Stimulated activated CD8-positive, alpha-beta memory T cell treated with anti-CD3 and anti-CD28 coated beads, Interleukin-7, amount 100 ng/mL, for 24 hours (primary cell): Measurements from ENCODE around the gene OR5H6.
"Not testable (repeated sequence)": the region's sequence is repeated elsewhere in the genome, so short reads cannot be mapped to it uniquely, and the experiment has no call there.

Experiments used
- DNase-seq: peaks from one replicate; pipeline ENCODE4 v3.0.0-alpha.2; 2020; ENCODE audit warnings: low read depth

The OR5H6 gene

DNA sequence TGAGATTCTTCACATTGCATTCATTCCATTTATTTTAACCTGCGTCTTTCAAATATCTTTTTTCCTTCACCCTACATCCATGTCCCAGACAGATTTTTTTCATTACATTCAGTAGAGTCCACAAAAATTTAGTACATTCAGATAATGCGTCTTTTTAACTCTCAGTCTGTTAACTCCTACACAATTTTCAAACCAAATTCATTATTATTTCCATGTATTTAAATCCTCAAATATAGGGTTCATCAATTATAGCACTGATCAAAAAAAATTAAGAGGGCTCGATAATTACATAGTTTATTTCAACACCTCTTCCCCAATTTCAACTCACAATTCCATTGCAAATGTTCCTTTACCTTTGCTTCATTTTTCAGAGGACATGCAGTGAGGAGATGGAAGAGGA is at the start of gene OR5H6:
Gene OR5H6, plus strand, starts transcription at position 301 of the 400 bp plus-strand sequence. Its CDS starts 89 bp downstream, at position 390.
- no peak for DNase-seq

DNA sequence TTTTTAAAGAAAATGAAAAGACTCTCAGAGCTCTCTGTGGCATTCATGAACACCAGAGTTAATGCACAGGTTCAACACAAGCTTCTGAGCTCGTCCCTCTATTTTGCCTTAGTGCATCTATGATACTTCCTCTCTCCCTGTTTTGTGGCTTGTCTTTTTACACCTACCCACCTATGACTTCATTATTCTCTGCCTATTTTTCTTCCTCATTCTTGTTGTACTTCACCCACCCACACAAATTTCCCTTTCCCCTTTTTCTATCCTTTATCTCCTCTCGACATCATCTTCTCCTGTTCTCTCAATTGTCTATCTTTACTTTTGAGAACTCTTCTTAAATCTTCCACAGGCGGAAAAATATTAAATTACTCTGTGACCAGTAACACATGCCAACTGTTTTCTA is 49.0 kb upstream of the OR5H6 start:
- no peak for DNase-seq

DNA sequence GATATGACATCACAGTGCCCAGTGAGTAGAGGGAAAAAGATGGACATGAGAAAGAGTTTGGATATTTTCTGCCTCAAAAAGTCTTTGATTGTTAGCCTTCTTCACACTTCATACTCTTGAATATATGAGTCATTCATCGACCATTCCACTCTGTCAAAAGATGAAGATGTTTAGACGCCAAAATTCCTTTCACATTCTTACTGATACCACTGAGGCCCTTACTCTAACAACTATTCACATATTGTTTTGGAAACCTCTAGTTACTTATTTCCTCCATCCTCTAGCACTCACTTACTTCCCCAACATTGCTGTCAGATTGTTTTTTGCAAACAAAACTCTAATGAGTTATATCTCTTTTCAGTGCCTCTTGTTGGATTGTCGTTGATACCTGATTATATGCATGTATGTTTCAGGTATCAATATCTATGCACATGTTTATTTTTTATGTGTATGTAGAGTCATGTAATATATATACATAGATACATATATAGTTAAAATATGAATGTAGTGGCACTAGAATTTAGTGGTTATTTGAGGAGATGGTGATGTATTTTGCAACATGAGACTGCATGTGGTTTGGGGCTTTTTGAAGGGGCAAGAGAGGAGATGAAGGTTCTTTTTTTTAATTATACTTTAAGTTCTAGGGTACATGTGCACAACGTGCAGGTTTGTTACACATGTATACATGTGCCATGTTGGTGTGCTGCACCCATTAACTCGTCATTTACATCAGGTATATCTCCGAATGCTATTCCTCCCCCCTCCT is 40.0 kb upstream of the OR5H6 start:
- DNase-seq: no peak

DNA sequence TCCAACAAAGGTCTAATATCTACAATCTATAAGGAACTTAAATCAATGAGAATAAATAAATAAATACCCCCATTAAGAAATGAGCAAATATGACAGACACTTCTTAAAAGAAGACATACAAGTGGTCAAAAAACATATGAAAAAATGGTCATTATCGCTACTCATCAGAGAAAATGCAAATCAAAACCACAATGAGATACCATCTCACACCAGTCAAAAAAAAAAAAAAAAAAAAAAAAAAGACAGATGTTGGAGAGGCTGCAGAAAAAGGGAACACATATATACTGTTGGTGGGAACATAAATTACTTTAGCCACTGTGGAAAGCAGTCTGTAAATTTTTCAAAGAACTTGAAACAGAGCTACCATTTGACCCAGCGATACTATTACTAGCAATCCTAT is 31.6 kb upstream of the OR5H6 start:
- DNase-seq: no peak

DNA sequence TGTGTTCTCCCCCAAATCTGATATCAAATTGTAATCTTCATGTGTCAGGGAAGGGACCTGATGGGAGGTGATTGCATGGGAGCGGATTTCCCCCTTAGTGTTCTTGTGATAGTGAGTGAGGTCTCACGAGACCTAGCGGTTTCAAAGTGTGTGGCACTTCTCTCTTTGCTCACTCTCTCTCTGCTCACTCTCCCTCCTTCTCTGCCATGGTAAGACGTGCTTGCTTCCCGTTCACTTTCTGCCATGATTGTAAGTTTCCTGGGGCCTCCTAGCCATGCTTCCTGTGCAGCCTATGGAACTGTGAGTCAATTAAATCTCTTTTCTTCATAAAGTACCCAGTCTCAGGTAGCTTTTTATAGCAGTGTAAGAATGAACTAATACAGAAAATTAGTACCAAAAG is 30.6 kb upstream of the OR5H6 start:
- no peak for DNase-seq

DNA sequence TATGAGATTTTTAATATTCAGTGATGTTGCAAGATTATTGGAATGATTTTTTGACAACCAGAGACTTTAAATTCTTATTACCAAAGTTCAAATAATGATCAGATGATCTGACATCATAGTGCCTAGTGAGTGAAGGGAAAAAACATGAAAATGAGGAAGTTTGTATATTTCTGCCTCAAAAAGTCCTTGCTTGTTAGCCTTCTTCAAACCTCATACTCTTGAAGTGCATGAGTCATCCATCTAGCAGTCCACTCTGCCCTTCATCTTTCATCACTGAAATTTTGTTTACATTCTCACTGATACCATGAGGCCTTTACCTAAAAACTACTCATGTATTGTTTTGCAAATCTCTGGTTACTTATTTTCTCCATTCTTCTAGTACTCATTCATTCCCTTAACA is 23.9 kb upstream of the OR5H6 start:
- no peak for DNase-seq

DNA sequence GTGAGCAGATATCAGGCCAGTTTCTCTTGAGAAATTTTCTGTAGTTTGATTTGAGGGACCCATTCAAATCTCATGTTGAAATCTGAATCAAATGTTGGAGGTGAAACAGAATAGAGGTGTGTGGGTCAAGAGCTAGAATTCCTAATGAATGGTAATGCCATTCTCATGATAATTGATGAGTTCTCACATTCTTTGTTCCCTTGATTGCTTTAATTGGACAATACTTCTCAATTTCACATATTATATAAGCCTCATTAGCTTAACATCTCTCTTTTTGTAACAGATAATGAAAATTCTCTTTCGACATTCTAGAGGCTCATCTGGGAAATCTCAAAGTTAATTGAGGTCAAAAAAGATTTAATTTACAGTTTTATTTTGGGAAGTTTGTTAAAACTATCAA is 21.9 kb upstream of the OR5H6 start:
- no peak for DNase-seq

DNA sequence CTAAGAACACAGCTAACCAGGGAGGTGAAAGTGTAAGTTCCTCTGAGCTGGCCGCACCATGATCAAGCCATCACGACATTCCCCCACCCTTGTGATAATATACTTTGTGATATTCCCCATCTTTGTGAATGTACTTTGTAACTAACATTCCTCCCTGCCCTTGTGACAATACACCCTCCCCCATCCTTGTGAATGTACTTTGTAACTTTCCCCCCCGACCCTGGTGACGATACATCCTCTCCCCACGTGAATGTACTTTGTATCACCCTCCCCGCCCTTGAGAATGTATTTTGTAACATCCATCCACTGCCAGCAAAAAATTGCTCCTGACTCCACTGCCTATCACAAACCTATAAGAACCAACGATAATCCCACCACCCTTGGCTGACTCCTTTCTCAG is 20.2 kb upstream of the OR5H6 start:
- no peak for DNase-seq

DNA sequence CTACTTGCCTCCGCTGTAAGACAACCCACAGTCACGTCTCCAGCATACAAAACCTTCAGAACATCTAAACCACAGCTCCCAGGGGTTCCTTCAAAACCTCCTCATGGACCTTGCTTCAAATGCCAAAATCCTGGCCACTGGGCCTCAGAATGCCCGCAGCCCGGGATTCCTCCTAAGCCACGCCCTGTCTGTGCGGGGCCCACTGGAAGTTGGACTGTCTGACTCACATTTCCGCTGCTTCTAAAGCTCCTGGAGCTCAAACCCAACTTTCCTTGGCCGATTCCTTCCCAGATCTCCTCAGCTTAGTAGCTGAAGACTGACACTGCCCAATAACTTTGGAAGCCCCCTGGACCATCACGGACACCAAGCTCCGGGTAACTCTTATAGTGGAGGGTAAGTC is 17.9 kb upstream of the OR5H6 start:
- DNase-seq: no peak

DNA sequence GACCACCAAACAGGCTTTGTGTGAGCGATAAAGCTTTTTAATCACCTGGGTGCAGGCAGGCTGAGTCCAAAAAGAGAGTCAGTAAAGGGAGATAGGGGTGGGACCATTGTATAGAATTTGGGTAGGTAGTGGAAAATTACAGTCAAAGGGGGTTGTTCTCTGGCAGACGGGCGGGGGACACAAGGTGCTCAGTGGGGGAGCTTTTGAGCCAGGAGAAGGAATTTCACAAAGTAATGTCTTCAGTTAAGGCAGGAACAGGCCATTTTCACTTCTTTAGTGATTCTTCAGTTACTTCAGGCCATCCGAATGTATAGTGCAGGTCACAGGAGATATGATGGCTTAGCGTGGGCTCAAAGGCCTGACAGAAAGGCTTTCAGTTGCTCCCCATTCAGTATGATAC is 8.0 kb upstream of the OR5H6 start:
- not testable (repeated sequence) for DNase-seq

DNA sequence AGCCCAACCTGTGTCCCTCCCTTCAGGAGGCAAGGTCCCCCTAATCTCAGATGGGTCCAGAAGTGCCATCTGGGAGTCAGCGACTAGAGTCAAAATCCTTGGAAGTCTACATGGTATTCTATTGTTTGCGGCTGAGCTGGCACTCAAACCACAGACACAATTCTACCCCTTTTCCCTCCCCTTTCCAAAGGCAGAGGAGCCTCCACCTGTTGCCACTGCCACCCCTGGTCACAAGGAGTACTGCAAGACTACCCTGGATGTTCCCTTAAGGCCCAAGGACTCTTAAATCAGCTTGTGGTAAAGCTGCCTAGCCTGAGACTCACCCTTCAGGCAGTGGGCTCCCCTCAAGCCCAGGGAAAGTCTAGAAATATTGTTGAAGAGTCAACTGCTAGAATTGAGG is 4.3 kb upstream of the OR5H6 start:
- DNase-seq: no peak

DNA sequence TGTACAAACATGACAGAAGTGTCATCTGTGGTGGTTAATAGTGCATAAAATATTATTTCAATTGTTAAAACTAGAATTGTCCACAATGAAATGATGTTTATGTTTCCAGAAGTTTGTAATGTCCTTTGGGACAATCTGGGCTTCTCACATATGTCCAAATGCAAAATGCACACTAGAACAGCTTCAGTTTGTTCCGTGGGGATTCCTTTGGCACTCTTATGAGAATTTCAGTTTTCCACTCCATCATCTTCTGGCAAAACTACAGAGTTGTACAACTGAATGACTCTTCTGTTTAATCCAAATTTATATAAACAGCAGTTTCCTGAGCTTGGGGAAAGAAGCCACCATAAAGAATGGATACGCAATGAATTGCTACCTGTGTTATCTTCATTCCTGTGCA is 2.0 kb upstream of the OR5H6 start:
- DNase-seq: no peak

DNA sequence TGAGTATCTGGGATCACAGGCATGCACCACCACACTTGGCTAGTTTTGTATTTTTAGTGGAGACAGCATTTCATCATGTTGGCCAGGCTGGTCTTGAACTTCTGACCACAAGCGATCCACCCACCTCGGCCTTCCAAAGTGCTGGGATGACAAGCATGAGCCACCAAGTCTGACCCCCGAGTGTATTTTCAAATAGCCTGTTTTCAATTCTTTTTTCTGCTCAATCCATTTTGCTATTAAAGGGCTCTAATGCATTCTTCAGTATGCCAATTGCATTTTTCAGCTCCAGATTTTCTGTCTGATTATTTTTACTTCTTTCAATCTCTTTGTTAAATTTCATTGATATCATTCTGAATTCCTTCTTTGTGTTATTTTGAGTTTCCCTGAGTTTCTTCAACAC is 5.8 kb downstream of the OR5H6 start:
- no peak for DNase-seq

DNA sequence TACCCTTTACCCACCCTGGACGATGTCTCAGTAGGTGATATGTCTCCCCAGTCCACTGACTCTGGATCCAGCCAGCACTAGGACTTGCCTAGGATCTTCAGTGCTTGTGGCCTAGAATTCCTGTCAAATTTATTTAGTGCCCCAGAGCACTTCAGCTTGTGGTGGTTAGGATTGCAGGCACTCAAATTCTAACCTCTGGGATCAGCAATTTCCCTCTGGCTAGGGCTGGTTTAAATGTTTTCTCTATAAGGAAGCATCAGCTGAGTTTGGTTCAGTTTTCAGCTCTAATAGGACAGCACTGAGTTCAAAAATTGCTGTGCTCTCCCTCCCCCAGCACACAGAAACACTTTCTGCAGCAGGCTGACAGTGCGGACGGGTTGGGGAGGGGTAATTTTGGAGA is 8.1 kb downstream of the OR5H6 start:
- DNase-seq: no peak

DNA sequence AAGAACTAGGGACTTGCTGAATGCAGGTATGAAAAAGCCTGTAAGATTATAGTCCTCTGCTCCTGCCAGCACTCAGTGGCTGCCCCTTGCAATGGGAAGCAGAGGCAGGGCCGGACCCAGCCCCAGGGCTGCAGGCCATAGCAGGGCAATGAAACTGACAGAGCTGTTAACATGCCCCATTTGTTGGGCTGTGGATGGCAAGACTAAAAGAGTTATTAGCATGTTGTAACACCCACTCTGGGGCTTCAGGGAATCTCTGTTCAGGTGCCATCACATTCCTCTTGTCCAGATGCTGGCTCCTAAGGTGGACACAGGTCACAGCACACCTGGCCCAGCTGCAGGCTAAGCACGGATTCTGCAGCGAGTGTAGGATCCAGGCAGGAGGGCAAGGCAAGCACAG is 10.9 kb downstream of the OR5H6 start:
- no peak for DNase-seq

DNA sequence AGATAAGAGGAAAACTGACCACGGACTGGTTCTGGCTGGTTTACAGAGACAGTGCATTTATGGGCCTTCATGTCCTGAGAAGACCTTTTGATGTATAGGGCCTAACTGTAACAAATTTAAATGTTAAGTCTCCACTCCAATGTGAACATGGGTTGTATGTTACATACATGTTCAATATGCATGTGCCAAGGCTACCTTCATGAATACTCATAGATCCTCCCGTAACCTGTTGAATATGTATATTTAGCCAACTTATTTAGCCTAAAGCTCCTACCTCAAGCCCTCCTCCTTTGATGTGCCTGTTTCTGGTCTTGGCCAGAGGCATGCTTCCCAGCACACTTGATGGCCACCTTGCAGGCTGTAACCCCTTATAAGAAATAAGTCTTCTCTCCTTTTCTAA is 18.2 kb downstream of the OR5H6 start, which contains the start of gene OR5H2:
Gene OR5H2, plus strand, starts transcription at position 301 of the 400 bp plus-strand sequence. CDS start 398 bp downstream, outside the sequence.
- DNase-seq: no peak

DNA sequence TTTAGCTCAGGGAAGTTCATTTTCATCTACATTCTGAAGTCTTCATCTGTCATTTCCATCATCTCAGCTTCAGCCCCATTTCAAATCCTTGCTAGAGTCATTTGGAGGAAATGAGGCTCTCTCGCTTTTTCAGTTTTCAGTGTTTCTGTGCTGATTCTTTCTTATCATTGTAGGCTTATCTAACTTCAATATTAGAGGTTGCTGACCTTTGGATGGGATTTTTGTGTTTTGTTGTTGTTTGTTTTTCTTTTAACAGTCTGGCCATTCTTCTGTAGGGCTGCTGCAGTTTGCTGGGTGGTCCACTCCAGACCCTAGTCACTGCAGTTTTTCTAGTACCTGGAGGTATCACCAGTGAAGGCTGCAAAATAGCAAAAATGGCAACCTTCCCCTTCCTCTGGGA is 26.9 kb downstream of the OR5H6 start:
- DNase-seq: no peak

DNA sequence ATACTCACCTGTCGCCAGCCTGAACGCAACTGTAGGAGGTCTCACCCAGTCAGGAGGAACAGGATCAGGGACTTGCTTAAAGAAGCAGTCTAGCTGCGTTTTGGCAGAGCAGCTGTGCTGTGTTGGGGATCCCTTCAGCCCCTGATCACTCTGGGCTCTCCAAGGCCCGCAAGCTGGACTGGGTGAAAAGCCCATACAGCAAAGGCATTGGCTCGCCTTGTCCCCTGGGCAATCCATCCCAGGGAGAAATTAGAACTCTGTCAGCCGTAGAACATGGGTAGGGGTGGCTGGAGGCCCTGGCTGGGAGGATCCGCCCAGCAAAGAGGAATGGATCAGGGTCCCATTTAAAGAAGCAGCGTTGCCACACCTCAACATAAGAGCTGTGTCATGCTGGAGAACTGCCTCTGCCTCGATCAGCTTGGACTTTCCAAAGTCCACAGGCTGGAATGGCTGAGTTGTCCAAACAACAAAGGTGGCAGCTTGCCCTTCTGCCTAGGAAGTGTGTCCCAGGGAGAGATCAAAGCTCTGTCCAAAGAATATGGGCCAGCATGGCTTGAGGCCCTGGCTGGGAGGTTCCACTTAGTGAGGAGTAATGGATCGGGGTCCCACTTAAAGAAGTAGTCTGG is 27.4 kb downstream of the OR5H6 start:
- no peak for DNase-seq
